ENCODE results near the gene SPATA46.

The SPATA46 gene

GRCh38 chr1:162386292-162387225 lies 9.9 kb upstream of the SPATA46 start:
- no peak for DNase-seq (ENCODE audit: extremely low read depth, low read depth)
- H3K4me3 ChIP-seq (replicated peaks; ENCODE audit: low read depth, low read length), result no peak overlapping the region
- TF ChIP-seq CTCF (IDR thresholded peaks at IDR 0.05; ENCODE audit: low read depth, low read length, missing control alignments), result no peak

GRCh38 chr1:162385702-162386101 lies 9.0 kb upstream of the SPATA46 start:
- no peak overlapping the region for H3K4me3 ChIP-seq (replicated peaks; ENCODE audit: low read depth, low read length)
- TF ChIP-seq CTCF (IDR thresholded peaks at IDR 0.05; ENCODE audit: low read depth, low read length, missing control alignments), result no peak
- DNase-seq (ENCODE audit: extremely low read depth, low read depth), result no peak

GRCh38 chr1:162385280-162385623 lies 8.6 kb upstream of the SPATA46 start:
- no peak for DNase-seq (ENCODE audit: extremely low read depth, low read depth)
- no peak for TF ChIP-seq CTCF (IDR thresholded peaks at IDR 0.05; ENCODE audit: low read depth, low read length, missing control alignments)
- H3K4me3 ChIP-seq (replicated peaks; ENCODE audit: low read depth, low read length), result no peak overlapping the region

GRCh38 chr1:162384601-162385279 lies 8.1 kb upstream of the SPATA46 start:
- TF ChIP-seq CTCF (IDR thresholded peaks at IDR 0.05; ENCODE audit: low read depth, low read length, missing control alignments), result no peak
- DNase-seq (ENCODE audit: extremely low read depth, low read depth), result no peak
- no peak overlapping the region for H3K4me3 ChIP-seq (replicated peaks; ENCODE audit: low read depth, low read length)

- TF ChIP-seq CTCF (IDR thresholded peaks at IDR 0.05; ENCODE audit: low read depth, low read length, missing control alignments), result no peak
- DNase-seq (ENCODE audit: extremely low read depth, low read depth), result no peak
Measured at GRCh38 chr1:162384116-162384515, 7.5 kb upstream of the SPATA46 start.

GRCh38 chr1:162383516-162383915 lies 6.9 kb upstream of the SPATA46 start:
- no peak overlapping the region for H3K4me3 ChIP-seq (replicated peaks; ENCODE audit: low read depth, low read length)
- no peak for DNase-seq (ENCODE audit: extremely low read depth, low read depth)
- no peak for TF ChIP-seq CTCF (IDR thresholded peaks at IDR 0.05; ENCODE audit: low read depth, low read length, missing control alignments)

More at GRCh38 chr1:162384116-162384515, 7.5 kb upstream of the SPATA46 start:
- H3K4me3 ChIP-seq (replicated peaks; ENCODE audit: low read depth, low read length), result no peak overlapping the region

All from HFF-Myc (cell line).